ENCODE results near the gene STX12.
"Not testable (repeated sequence)": the region's sequence is repeated elsewhere in the genome, so short reads cannot be mapped to it uniquely, and the experiment has no call there.

The STX12 gene

GRCh38 chr1:27789540-27790041 lies 16.6 kb downstream of the STX12 start:
- H3K27ac ChIP-seq (ENCODE audit: extremely low read depth, low read depth, low read length): no peak overlapping the region
- POLR2A ChIA-PET: interaction anchor here (0.6 to 3.4 kb wide), 3 partner anchors 16 to 63 kb away, joined by 5 to 28 read pairs (median 9); partner anchors contain the start of genes PPP1R8 and STX12
- H3K4me1 ChIP-seq (ENCODE audit: control insufficient read depth, insufficient read depth, low read length): peaks cover 5% of the 10 kb centered on the region; the same call in 1 of the 2 replicates
- no peak overlapping the region for H3K4me3 ChIP-seq (ENCODE audit: low read depth, low read length)
- TF ChIP-seq GLI2 (tag by site-specific recombination; IDR thresholded peaks at IDR 0.05; ENCODE audit: borderline replicate concordance, low read depth): no peak
- peaks cover 4 to 37% of the 10 kb centered on the region in 2 experiments; a peak in 2 of 3 replicates for H3K36me3 ChIP-seq (ENCODE audit: control insufficient read depth in 2 of 2, insufficient read depth in 1 of 2, low read length in 2 of 2)
- CTCF ChIA-PET: interaction anchor here (0.7 to 1.4 kb wide), 2 partner anchors 64 to 120 kb away, joined by 4 read pairs; no protein-coding TSS in a partner anchor
- H3K9me3 ChIP-seq (ENCODE audit: control insufficient read depth, insufficient read depth, low read depth, low read length): no peaks in the 10 kb centered on the region

DNA sequence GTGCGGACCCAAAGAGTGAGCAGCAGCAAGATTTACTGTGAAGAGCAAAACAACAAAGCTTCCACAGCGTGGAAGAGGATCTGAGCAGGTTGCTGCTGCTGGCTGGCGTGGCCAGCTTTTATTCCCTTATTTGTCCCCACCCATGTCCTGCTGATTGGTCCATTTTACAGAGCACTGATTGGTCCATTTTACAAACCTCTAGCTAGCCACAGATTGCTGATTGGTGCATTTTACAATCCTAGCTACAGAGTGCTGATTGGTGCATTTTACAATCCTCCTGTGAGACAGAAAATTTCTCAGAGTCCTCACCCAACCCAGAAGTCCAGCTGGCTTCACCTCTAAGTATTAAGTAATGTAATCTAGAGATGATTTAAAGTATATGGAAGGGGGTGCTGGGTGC lies 17.3 kb downstream of the STX12 start:
- not testable (repeated sequence) for H3K9me3 ChIP-seq (ENCODE audit: control insufficient read depth, insufficient read depth, low read depth, low read length); H3K4me1 ChIP-seq (ENCODE audit: control insufficient read depth, insufficient read depth, low read length); H3K4me3 ChIP-seq (ENCODE audit: low read depth, low read length); H3K27ac ChIP-seq (ENCODE audit: extremely low read depth, low read depth, low read length)
- ChIA-PET CTCF (interaction anchor here (1.4 kb wide), 1 partner anchor 65 kb away, joined by 4 read pairs; no protein-coding TSS in a partner anchor), POLR2A (interaction anchor here (0.6 to 3.4 kb wide), 3 partner anchors 17 to 64 kb away, joined by 5 to 28 read pairs (median 9); partner anchors contain the start of genes PPP1R8 and STX12)
- peaks cover 9 to 43% of the 10 kb centered on the region in 2 experiments; a peak in 2 of 3 replicates for H3K36me3 ChIP-seq (ENCODE audit: control insufficient read depth in 2 of 2, insufficient read depth in 1 of 2, low read length in 2 of 2)

GRCh38 chr1:27795601-27796000 lies 22.6 kb downstream of the STX12 start:
- no peak overlapping the region for H3K27ac ChIP-seq (ENCODE audit: extremely low read depth, low read depth, low read length)
- CTCF ChIA-PET: no interaction called here
- no peaks in the 10 kb centered on the region for H3K9me3 ChIP-seq (ENCODE audit: control insufficient read depth, insufficient read depth, low read depth, low read length)
- TF ChIP-seq ZNF2 (tag by site-specific recombination; IDR thresholded peaks at IDR 0.05) (no peak), ZNF777 (tag by site-specific recombination; IDR thresholded peaks at IDR 0.05; ENCODE audit: borderline replicate concordance) (no peak), ZNF654 (tag by site-specific recombination; IDR thresholded peaks at IDR 0.05; ENCODE audit: low read depth) (no peak), ZNF266 (tag by site-specific recombination; IDR thresholded peaks at IDR 0.05; ENCODE audit: low read depth) (no peak), ZNF10 (tag by site-specific recombination; IDR thresholded peaks at IDR 0.05) (no peak), ZBTB21 (tag by site-specific recombination; IDR thresholded peaks at IDR 0.05) (no peak), ZNF133 (tag by site-specific recombination; IDR thresholded peaks at IDR 0.05) (no peak), ZNF169 (tag by site-specific recombination; IDR thresholded peaks at IDR 0.05) (no peak), PRDM2 (tag by site-specific recombination; IDR thresholded peaks at IDR 0.05; ENCODE audit: borderline replicate concordance) (no peak), ZNF837 (tag by site-specific recombination; IDR thresholded peaks at IDR 0.05) (no peak)
- H3K36me3 ChIP-seq (ENCODE audit: control insufficient read depth in 2 of 2, insufficient read depth in 1 of 2, low read length in 2 of 2): peaks cover 26 to 80% of the 10 kb centered on the region in 2 experiments; a peak in 2 of 3 replicates
- no peaks in the 10 kb centered on the region for H3K4me1 ChIP-seq (ENCODE audit: control insufficient read depth, insufficient read depth, low read length)
- no peak overlapping the region for H3K4me3 ChIP-seq (ENCODE audit: low read depth, low read length)
- POLR2A ChIA-PET: interaction anchor here (1.9 kb wide), 1 partner anchor 22 kb away, joined by 6 read pairs; the partner anchor contains the start of gene STX12

GRCh38 chr1:27804791-27805190 lies 31.8 kb downstream of the STX12 start:
- H3K36me3 ChIP-seq (ENCODE audit: control insufficient read depth in 2 of 2, insufficient read depth in 1 of 2, low read length in 2 of 2): peaks cover 31 to 51% of the 10 kb centered on the region in 2 experiments
- ChIA-PET POLR2A (no interaction called here), CTCF (interaction anchor here (0.6 kb wide), 1 partner anchor 135 kb away, joined by 3 read pairs; no protein-coding TSS in a partner anchor)
- H3K9me3 ChIP-seq (ENCODE audit: control insufficient read depth, insufficient read depth, low read depth, low read length): no peaks in the 10 kb centered on the region
- H3K27ac ChIP-seq (ENCODE audit: extremely low read depth, low read depth, low read length): no peak overlapping the region
- H3K4me3 ChIP-seq (ENCODE audit: low read depth, low read length): no peak overlapping the region
- no peaks in the 10 kb centered on the region for H3K4me1 ChIP-seq (ENCODE audit: control insufficient read depth, insufficient read depth, low read length)
- TF ChIP-seq ZNF148 (tag by site-specific recombination; IDR thresholded peaks at IDR 0.05; ENCODE audit: borderline replicate concordance): no peak
- no peak for TF ChIP-seq KLF10 (tag by site-specific recombination; IDR thresholded peaks at IDR 0.05)
- TF ChIP-seq TCF7L2 (IDR thresholded peaks at IDR 0.05; ENCODE audit: borderline replicate concordance, low read depth, low read length): no peak
- no peak for TF ChIP-seq ZNF10 (tag by site-specific recombination; IDR thresholded peaks at IDR 0.05)
- no peak for TF ChIP-seq ZNF530 (tag by site-specific recombination; IDR thresholded peaks at IDR 0.05; ENCODE audit: low read depth)
- no peak for TF ChIP-seq REPIN1 (tag by site-specific recombination; IDR thresholded peaks at IDR 0.05; ENCODE audit: low read depth)
- TF ChIP-seq ZNF146 (tag by site-specific recombination; IDR thresholded peaks at IDR 0.05): no peak
- TF ChIP-seq ZEB2 (tag by site-specific recombination; IDR thresholded peaks at IDR 0.05): no peak
- no peak for TF ChIP-seq ZNF660 (tag by site-specific recombination; IDR thresholded peaks at IDR 0.05)
- no peak for TF ChIP-seq ZNF560 (tag by site-specific recombination; IDR thresholded peaks at IDR 0.05; ENCODE audit: borderline replicate concordance)

Data from HEK293 (cell line).